ENCODE data around the gene TTC7B.

DNA sequence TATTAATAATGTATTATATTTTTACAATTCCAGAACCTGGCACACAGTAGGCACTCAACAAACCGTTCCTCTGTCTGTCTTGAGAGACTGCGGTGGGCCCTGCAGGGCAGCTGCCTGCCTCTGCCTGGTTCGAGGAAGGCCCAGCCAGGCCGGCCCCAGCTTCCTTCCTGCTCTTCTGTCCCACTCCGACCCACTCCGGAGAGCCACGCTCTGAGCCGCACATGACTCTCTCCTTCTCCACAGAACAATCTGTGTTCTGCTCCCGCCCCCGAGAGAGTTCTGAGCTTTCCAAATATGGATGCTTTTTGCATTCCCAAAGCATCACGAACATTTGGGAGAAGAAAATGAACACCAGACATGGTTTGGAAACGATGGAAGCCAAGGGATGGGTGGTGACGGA lies 57.3 kb downstream of the TTC7B start:
- TF ChIP-seq, protein P1, sequence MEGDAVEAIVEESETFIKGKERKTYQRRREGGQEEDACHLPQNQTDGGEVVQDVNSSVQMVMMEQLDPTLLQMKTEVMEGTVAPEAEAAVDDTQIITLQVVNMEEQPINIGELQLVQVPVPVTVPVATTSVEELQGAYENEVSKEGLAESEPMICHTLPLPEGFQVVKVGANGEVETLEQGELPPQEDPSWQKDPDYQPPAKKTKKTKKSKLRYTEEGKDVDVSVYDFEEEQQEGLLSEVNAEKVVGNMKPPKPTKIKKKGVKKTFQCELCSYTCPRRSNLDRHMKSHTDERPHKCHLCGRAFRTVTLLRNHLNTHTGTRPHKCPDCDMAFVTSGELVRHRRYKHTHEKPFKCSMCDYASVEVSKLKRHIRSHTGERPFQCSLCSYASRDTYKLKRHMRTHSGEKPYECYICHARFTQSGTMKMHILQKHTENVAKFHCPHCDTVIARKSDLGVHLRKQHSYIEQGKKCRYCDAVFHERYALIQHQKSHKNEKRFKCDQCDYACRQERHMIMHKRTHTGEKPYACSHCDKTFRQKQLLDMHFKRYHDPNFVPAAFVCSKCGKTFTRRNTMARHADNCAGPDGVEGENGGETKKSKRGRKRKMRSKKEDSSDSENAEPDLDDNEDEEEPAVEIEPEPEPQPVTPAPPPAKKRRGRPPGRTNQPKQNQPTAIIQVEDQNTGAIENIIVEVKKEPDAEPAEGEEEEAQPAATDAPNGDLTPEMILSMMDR (IDR thresholded peaks at IDR 0.05; ENCODE audit: extremely low read depth in 1 of 2, insufficient read depth in 1 of 2, low read depth in 1 of 2, low read length in 2 of 2): no peak
- TF ChIP-seq EZH2 (IDR thresholded peaks at IDR 0.05; ENCODE audit: borderline replicate concordance, low read depth, low read length, severe bottlenecking) (no peak), POLR2A (IDR thresholded peaks at IDR 0.05; ENCODE audit: low read depth, low read length) (no peak)

All from endothelial cell of umbilical vein (primary cell).